SIG-M5 treated with dmso at 0.1 percent for 504 hours (cell line): ENCODE measurements around the gene DDX23.
A peak's percentile ranks its signal among the peaks of the same experiment; 100 is the strongest.

Experiments
- DNase-seq: peaks from one replicate; lab custom pipeline; 2025; ENCODE audit not compliant: unreplicated experiment; lab: John Stamatoyannopoulos, UW

The DDX23 gene

DNA sequence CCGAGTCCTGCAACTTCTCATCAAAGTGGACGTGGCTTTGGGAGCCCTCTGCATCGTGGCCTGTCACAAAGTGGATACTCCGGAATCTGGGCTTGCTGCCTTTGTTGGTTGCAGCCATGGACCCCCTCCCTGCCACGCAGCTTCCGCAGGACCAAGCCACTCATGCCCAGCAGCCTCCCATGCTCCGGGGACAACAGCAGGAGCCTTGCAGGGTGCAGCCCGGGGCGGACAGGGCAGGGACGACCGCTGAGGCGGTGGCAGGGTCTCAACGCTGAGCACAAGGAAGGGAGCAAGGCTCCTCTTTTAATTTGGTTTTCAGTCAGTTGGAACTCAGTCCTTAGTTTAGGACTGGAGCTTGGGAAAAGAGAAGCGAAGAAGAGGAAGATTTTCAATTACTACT, 51.0 kb downstream of the DDX23 start:
- no peak for DNase-seq

DNA sequence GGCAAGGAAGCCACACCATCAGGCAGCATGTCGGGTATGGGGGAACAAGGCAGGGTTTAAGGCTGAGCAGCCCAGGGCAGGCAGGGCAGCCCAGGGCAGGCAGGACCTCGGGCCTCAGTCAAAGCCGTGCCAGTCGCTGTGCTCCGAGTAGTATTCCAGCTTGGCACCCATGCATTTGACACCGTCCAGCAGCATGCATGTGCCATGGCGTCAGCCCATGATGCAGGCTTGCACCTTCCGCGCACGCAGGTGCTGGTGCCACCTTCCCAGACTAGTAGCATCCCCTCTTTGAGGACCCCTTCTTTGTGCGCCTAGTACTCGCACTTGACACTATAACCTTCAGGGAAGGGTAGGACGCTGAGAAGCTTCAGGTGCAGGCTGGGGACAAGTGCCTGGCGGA, 51.5 kb downstream of the DDX23 start:
- no peak for DNase-seq

- DNase-seq, result peak; percentile 63
Measured at GRCh38 chr12:48796976-48797375, 55.0 kb downstream of the DDX23 start.

- peak; percentile 69 for DNase-seq
Measured at GRCh38 chr12:48795550-48796455, 56.2 kb downstream of the DDX23 start.

GRCh38 chr12:48794870-48795269, 57.1 kb downstream of the DDX23 start:
- peak; percentile 39 for DNase-seq

- no peak for DNase-seq
Measured at GRCh38 chr12:48793696-48794095, 58.3 kb downstream of the DDX23 start.

DNA sequence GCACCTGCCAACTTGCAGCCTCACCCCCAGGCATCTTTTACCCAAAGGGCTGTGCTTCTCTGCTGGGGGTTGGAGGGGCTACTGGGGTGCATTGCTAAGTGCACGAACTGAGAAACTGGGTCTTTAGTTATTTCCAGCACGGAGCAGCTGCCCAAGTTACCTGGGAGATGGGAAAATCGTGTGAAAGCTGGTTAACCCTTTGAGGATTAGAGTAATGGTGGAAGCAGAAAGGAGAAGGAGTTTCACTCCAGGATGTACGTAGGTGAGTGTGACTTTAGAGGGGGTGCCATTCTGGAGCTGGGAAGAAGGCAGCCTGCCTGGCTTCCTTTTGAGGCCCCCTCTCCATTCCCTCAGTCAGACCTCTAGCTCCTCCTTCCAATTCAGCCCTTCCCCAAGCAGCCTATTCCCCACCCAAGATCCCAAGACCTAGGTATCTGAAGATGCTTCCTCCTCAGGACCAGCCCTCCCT, 62.1 kb downstream of the DDX23 start:
- DNase-seq, result no peak

- DNase-seq, result no peak
Measured at GRCh38 chr12:48788854-48789775, 62.8 kb downstream of the DDX23 start, which contains the start of gene ADCY6. ADCY6 (minus strand) TSS chr12:48789089; CDS start chr12:48783434, 5,655 bp downstream.

DNA sequence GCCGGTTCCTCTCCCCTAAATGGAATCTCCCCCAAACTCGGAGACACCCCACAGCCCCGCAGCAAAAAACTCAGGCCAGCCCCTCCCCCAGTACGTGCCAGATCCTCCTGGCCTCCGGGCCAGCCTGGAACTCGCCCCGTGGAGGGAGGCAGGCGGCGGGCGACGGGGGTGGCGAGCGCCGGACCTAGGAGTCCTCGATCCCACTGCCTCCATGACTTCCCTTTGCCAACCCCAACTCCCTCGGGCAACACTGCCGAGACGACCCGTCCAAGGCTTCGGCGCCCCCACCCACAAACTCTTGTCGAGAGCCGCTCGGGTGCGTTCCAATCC, 63.5 kb downstream of the DDX23 start:
- DNase-seq, result no peak

DNA sequence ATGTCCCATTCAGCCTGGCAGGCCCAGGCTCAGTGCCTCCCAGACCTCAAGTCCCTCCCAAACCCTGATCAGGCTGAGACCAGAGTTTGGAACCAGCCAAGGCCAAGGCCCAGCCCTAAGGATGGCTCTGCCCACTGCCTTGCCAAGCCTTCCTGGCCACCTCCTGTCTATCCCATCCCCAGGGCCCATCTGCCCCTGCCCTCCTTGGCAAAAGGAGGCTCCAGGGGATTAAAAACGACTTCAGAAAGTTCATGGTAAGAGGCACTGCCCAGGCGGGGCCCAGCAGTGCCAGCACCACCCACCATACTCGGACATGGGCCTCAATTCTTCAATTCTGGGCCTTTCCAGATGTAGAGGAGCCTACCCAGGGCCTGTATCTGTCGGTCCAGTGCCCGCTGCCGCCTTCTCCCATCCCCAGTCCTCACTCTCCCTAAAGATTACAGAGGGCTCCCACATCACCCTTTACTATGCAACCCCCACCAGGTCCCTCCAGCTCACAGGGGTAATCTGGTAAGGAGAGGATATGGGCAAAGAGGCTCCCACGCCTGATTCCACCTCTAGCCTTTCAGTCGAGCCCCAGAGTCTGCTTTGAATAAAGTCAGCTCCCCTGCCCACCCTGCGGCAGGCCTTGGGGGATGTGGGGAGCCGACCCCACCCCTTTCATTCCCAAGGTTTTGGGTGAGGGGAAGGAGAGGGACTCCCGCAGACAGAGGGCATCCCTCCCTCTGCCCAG, 64.0 kb downstream of the DDX23 start:
- no peak for DNase-seq

- DNase-seq, result no peak
Measured at GRCh38 chr12:48786591-48787544, 65.1 kb downstream of the DDX23 start.

- DNase-seq, result no peak
Measured at GRCh38 chr12:48783432-48783831, 68.5 kb downstream of the DDX23 start.

DNA sequence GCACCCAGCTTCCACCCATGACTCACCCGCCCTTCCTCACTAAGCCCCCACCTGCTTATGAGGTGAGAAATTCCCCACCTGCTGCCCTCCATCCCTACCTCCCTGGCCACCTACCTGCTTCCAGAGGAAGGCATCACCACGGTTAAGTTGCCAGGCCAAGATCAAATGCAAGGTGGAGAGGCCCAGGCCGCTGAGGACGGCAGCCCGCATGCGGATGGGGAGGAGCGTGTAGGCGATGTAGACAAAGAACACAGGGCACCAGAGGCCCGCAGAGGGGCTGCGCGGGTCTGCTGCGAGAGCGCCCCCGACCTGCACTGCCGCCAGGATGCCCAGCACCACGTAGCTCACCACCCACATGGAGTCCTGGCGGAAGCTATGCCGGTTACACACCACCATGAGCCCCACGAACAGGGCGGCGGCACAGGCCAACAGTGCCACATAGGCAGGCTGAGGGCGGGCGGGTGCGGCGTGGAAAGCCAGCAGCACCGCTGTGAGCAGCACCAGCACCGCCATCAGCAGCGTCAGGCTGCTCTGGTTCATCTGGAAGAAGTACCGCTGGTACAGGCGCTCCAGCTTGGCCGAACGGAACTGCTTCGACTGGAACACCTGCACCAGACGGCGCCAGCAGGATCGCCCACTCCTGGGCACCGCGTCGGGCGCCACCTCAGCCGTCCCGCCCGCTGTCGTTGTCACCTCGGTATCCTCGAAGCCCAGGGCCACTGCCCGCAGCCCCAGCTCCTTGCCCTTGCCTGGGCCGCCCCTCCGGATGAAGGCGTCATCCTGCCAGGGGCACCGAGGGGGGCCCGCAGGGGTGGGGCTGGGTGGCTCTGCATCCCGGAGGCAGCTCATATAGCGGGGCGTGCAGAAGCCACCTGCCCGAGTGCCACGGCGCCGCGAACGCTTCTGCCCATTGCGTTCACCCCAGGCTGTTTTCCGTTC, 69.2 kb downstream of the DDX23 start:
- no peak for DNase-seq

DNA sequence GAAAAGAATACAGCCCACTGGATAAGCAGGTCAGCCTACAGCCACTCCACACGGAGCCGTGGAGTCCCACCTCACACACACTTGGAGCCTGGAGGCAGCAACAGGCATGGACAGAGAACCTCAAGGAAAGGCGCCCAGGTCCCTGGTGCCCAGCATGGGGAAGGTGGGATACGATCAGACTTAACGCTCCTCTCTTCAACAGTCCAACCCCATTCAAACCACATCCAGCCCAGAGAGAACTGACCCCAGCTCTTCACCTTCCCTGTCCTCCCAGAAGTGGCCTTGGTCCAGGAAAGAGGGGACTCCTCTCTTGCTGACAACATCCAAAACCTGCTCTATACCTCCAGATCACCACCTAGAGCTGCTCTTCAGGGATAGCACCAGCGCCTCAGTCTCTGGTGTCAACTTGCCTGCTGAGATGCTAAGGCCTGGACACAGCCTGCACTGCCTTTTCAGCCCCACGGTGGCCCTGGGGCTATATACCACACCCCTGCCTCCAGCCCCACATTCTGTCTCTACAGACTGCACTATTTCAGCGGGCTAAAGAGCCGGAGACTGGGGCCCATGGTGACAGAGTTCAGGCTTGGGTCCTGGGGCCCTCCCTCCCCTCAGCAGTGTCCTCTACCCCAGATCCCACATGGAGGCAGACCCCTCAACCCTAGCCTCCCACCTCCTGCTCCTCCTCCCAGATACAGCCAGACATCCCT, 70.1 kb downstream of the DDX23 start:
- DNase-seq, result no peak

DNA sequence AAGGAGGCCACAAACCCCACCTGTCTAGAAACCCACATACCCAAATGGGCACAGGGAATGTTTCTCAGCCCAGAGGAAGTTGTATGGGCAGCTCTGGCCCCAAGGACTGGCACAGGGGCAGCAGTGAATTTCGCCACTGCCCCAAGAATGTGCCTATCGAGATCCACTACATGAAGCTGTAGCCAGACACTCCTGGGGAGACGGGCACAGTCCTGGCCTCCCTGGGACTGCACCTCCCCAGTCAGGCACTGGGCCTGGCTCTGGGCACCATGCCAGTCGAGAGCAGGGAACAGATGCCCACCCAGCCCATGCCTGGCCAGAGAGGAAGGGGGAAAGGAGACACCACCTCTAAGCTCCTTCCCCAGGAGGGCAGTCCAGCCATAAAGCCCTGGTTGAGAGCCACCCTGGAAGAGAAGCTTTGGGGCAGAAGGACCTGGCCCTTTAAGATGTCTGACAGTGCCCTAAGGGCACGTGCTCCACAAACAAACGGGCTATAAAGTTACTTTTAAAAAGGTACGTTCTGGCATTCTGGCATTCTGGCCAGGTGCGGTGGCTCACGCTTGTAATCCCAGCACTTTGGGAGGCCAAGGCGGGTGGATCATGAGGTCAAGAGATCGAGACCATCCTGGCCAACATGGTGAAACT, 71.5 kb downstream of the DDX23 start:
- DNase-seq, result no peak

GRCh38 chr12:48779869-48780268, 72.1 kb downstream of the DDX23 start:
- peak; percentile 89 for DNase-seq
